Suppressor macrophage (primary cell): Measurements from ENCODE around the gene METRN.
A peak's percentile ranks its signal among the peaks of the same experiment; 100 is the strongest.

Source experiments
- DNase-seq, 4 experiments: peaks; one replicate each; pipeline ENCODE4 v3.0.0-alpha.2; 2020 to 2022

The METRN gene

GRCh38 chr16:725463-726187 lies 10.7 kb downstream of the METRN start:
- DNase-seq = no peak

GRCh38 chr16:726188-726437 lies 11.2 kb downstream of the METRN start:
- DNase-seq = no peak

- peak; percentile 59 to 88 (median 74) for DNase-seq
Measured at GRCh38 chr16:726438-727290, 11.7 kb downstream of the METRN start, which contains the start of the genes CCDC78 and HAGHL. Gene CCDC78 (minus strand): TSS chr16:726443. CDS start chr16:726367, 76 bp downstream. Gene HAGHL (plus strand): TSS chr16:727106. CDS start chr16:727510, 404 bp downstream.

GRCh38 chr16:727291-727977 lies 12.5 kb downstream of the METRN start:
- DNase-seq = peak; percentile 41 to 75 (median 64)

- DNase-seq = peak; percentile 74 to 92 (median 82)
Measured at GRCh38 chr16:728131-728889, 13.4 kb downstream of the METRN start.

DNA sequence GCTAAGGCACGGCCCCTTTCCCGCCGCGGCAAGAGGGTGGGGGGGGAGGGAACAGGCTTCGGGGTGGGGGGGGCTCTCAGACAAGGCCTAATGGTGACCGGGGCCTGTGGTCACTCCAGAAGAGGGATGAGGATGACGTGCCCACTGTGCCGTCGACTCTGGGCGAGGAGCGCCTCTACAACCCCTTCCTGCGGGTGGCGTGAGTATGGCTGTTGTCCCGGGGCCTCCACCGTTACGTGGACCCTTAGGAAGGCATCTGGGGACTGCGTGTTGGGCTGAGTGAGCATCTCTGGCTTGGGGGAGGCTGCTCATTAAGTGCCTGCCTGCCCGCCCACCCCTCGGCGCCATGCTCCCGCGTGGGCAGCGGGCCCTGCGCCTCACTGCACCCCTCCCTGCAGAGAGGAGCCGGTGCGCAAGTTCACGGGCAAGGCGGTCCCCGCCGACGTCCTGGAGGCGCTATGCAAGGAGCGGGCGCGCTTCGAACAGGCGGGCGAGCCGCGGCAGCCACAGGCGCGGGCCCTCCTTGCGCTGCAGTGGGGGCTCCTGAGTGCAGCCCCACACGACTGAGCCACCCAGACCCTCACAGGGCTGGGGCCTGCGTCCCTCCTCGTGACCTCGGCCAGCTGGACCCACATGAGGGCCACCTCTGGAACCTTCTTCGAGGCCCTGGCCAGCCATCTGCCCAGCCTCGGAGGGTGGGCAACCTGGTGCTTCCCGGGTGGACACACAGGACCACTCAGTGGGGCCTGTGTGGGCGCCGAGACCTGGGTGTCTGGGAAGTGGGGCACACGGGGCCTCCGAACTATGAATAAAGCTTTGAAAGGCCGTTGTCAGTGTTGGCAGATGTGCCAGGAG lies 14.2 kb downstream of the METRN start:
- no peak for DNase-seq

GRCh38 chr16:729768-730665 lies 15.1 kb downstream of the METRN start:
- DNase-seq = no peak

GRCh38 chr16:730666-731509 lies 16.0 kb downstream of the METRN start:
- DNase-seq = peak in 1 of 4 experiments; percentile 1

DNA sequence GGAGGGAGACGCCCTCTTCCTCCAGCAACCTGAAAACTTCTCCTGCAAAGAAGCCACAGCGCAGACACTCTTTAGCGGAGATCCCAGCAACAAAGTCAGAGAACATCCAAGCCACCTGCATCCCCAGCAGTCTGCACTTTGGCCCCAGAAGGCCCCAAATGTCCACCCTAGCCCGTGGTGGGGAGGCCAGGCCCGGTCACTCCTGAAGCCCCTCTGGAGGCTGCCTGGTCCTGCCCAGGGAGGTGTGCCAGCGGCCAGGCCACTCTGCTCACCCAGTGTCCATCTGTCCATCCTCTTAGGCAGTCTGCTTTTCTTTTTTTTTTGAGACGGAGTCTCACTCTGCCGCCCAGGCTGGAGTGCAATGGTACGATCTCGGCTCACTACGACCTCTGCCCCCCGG lies 17.4 kb downstream of the METRN start:
- no peak for DNase-seq

DNA sequence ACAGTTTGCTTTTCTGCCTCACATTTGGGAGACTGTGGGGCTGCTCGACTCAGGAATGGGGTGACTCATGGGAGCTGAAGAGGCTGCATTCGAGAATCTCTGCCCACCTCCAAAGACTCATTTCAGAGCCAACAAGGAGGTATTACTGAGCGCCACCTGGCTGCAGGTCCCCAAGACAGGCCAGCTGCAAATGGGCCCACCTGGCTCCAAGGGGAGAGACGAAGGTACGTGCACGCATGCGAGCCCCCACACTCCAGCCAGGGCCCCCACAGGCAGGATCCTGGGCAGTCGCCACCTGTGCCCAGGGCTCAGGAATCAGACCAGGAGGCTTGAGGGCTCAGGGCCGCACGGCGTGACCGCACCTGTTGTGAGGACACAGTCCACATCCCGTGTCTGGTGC lies 18.0 kb downstream of the METRN start:
- DNase-seq = no peak

DNA sequence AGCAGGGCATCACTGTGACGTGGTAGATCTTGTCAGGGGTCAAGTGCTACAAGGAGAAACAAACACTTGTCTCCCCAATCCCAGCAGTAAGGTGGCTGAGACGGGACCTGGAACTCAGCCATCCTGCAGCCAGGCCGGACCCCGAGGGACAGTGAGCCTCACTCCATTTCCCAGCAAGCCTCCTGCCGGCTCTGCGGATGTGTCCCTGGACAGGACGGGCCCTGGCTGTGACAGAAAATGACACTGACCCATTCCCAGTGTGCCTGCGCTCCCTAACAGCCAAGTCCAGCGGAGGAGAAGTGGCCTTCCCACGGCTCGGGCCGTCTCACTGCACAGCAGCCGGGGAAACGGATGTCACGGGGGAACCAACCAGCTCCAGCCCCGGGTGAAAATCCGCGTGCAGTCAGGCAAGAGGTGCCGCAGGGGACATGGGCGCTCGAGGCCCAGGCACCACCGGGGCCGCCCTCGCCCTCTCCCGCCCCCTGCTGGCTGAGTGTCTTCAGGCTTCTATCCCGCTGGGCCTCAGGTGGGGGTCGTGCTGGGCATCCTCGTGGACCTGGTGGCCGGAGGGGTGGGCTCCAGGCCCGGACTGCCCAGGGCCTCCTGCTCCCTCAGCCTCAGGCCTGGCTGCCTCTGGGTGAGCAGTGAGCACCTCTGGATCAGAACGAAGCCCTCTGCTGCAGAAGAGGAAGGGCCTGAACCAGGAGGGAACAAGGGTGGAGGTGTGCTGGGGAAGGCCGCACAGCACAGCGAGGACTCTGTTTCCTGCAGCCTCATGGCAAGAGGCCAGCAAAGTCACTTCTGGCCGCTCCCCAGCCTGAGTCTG lies 18.7 kb downstream of the METRN start:
- DNase-seq = peak in 1 of 4 experiments; percentile 46

DNA sequence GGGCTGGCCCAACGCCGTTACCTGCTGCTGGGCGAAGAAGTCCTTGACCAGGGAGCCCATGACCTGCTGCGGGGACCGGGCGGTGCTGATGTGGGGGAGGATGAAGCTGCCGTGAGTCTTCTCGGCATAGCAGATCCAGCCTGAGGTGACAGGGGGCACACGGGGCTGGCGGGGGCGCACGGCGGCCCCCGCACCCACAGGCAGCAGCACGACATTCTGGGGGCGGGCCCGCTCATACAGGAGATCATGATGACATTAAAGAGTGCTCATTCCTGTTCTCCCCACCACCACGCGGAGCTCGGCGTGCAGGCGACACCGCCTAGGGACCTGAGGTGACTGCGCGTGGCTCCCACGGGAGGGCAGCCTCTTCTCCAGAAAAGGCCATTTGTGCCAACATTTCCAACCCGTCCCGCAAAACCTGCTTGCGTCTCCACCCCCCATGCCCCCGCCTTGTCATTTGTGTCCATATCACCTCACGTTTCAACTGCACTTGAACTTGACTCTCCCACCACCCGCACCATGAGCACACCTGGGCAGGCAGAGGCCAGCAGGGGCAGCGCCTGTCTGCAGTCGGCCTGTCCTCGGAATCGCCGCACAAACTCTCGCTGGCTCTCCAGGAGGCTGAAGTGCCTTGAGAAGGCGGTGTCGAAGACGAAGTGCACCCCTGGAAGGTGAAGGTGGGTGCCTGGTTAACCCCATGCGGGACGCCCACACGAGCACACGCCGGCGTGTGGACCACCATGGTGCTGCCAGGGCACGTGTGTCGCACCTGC lies 19.5 kb downstream of the METRN start:
- no peak for DNase-seq

- no peak for DNase-seq
Measured at GRCh38 chr16:734981-735881, 20.3 kb downstream of the METRN start.

DNA sequence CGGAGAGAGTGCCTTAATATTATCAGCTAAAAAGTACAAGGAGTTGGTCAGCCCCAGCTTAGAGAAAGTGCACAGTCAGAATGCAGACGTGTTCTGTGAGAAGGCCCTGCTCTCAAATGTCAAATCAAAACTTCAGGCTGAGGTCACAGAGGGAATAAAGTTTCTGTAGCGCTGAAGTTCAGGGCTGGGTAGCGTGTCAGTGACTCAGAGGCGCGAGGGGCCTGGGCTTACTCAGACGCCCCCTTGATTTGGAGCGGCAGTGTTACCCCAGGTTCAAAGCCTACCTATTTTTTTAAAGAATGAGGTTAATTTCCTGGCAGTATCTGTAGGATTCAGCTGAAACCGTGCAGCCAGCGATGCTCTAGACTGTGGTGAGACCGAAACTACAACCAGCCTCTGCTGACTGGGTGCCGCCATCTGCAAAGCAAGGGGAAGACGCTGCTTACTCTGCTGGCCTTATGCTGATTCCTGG lies 21.1 kb downstream of the METRN start:
- no peak for DNase-seq

GRCh38 chr16:736936-737481 lies 22.1 kb downstream of the METRN start:
- DNase-seq = no peak
